AG04450 (cell line): ENCODE results near the gene MANBA. TPM values are rescaled to one million over a fixed set of nuclear protein-coding genes. Genes with fewer than 3 reads are reported as not detected.
A peak's percentile ranks its signal among the peaks of the same experiment; 100 is the strongest.

ENCODE experiments used
- CTCF ChIA-PET: fragments of 300-600, 350-600 bp; formaldehyde crosslinking; extraction: SDS; loops from one replicate; lab custom pipeline; 2022; ENCODE audit warnings: antibody characterized with exemption, inconsistent platforms; lab: Charles Lee
- POLR2A ChIA-PET: fragments of 350-600 bp; formaldehyde crosslinking; extraction: SDS; loops from one replicate; lab custom pipeline; 2021; ENCODE audit warnings: antibody characterized with exemption, inconsistent platforms; lab: Yijun Ruan, JAX
- DNase-seq: peaks from one replicate; pipeline ENCODE4 v3.0.0-alpha.2; 2011; ENCODE audit warnings: low read depth, low spot score
- H3K27ac ChIP-seq: one replicate; pipeline ENCODE4 v1.5.1; 2012; ENCODE audit warnings: low read depth, low read length, control low read depth
- H3K27me3 ChIP-seq: one replicate; pipeline ENCODE4 v1.6.0; 2012; ENCODE audit warnings: low read length; ENCODE audit not compliant: control insufficient read depth, insufficient read depth
- H3K4me3 ChIP-seq: 2 replicates; pipeline ENCODE4 v1.5.1; 2011; ENCODE audit warnings: mild to moderate bottlenecking, low read depth, low read length, control low read depth
- H3K9me3 ChIP-seq: 2 replicates; pipeline ENCODE4 v1.5.1; 2012; ENCODE audit warnings: low read length; ENCODE audit not compliant: control insufficient read depth, insufficient read depth
- CTCF ChIP-seq: IDR thresholded peaks from 2 replicates; pipeline ENCODE4 v1.5.1; 2011; ENCODE audit warnings: low read depth, low read length, control low read depth, inconsistent platforms
- polyA plus RNA-seq: library from polyadenylated mRNA; depleted of rRNA; stranded (reverse); fragments of >200 nt; gene quantifications from 2 replicates; pipeline ENCODE4 v1.2.3, GENCODE V29; 2011

The MANBA gene
- polyA plus RNA-seq, 1 experiment = 20.9 TPM

GRCh38 chr4:102693262-102693850 lies 67.4 kb downstream of the MANBA start:
- H3K27ac ChIP-seq = no peak overlapping the region
- H3K4me3 ChIP-seq = no peak overlapping the region
- no peak for TF ChIP-seq CTCF
- H3K9me3 ChIP-seq = no peaks in the 10 kb centered on the region
- ChIA-PET CTCF (interaction anchor here (0.6 kb wide), 1 partner anchor 49 kb away, joined by 3 read pairs; no protein-coding TSS in a partner anchor), POLR2A (interaction anchor here (1.4 kb wide), 1 partner anchor 134 kb away, joined by 5 read pairs; the partner anchor contains the start of gene UBE2D3)
- no peaks in the 10 kb centered on the region for H3K27me3 ChIP-seq
- DNase-seq = no peak

- ChIA-PET POLR2A (interaction anchor here (1.4 kb wide), 1 partner anchor 135 kb away, joined by 5 read pairs; the partner anchor contains the start of gene UBE2D3), CTCF (interaction anchor here (0.6 kb wide), 1 partner anchor 48 kb away, joined by 3 read pairs; no protein-coding TSS in a partner anchor)
- TF ChIP-seq CTCF = no peak
- H3K27ac ChIP-seq = peak overlapping the region; percentile 33
- no peak overlapping the region for H3K4me3 ChIP-seq
- DNase-seq = no peak
- no peaks in the 10 kb centered on the region for H3K9me3 ChIP-seq
- no peaks in the 10 kb centered on the region for H3K27me3 ChIP-seq
These were observed 68.3 kb downstream of the MANBA start for GRCh38 chr4:102692474-102692873.

GRCh38 chr4:102687982-102688433 lies 72.8 kb downstream of the MANBA start:
- CTCF ChIA-PET = interaction anchor here (0.7 kb wide), 1 partner anchor 359 kb away, joined by 5 read pairs; no protein-coding TSS in a partner anchor
- TF ChIP-seq CTCF = no peak
- Histone ChIP-seq H3K27me3 (no peaks in the 10 kb centered on the region), H3K9me3 (no peaks in the 10 kb centered on the region), H3K4me3 (no peak overlapping the region), H3K27ac (no peak overlapping the region)
- POLR2A ChIA-PET = no interaction called here
- DNase-seq = no peak

- Histone ChIP-seq H3K27me3 (no peaks in the 10 kb centered on the region), H3K4me3 (no peak overlapping the region), H3K27ac (no peak overlapping the region), H3K9me3 (no peaks in the 10 kb centered on the region)
- no peak for DNase-seq
- POLR2A ChIA-PET = no interaction called here
- CTCF ChIA-PET = no interaction called here
- TF ChIP-seq CTCF = no peak
These were observed 73.3 kb downstream of the MANBA start for GRCh38 chr4:102687373-102687981.

- Histone ChIP-seq H3K9me3 (no peaks in the 10 kb centered on the region), H3K27me3 (no peaks in the 10 kb centered on the region), H3K4me3 (no peak overlapping the region), H3K27ac (no peak overlapping the region)
- CTCF ChIA-PET = no interaction called here
- POLR2A ChIA-PET = interaction anchor here (0.8 kb wide), 1 partner anchor 76 kb away, joined by 3 read pairs; the partner anchor contains the start of gene MANBA
- TF ChIP-seq CTCF = no peak
- no peak for DNase-seq
These were observed 75.0 kb downstream of the MANBA start for GRCh38 chr4:102685768-102686167.
